Lower leg skin (tissue), 4 donors: ENCODE data around the gene SLC29A3. TPM values are rescaled to one million over a fixed set of nuclear protein-coding genes. Genes with fewer than 3 reads are reported as not detected.

Source experiments
- DNase-seq, 2 donors: peaks; one replicate each; pipeline ENCODE4 v3.0.0-alpha.2; 2019; ENCODE audit warnings: low spot score in 2 of 2
- H3K4me3 ChIP-seq: fragments of 200-600 bp; sonication (generic); 2 replicates; pipeline ENCODE4 v1.5.1; 2017; ENCODE audit warnings: mild to moderate bottlenecking, low read depth; ENCODE audit not compliant: poor library complexity, severe bottlenecking
- CTCF ChIP-seq, 3 donors: fragments of 450-650 bp; IDR thresholded peaks; one replicate each; pipeline ENCODE4 v1.5.1; 2016; ENCODE audit warnings: antibody characterized with exemption in 3 of 3, mild to moderate bottlenecking in 3 of 3, moderate library complexity in 2 of 3
- POLR2A ChIP-seq, 2 donors: fragments of 450-650 bp; IDR thresholded peaks; one replicate each; pipeline ENCODE4 v1.6.1; 2016 to 2017; ENCODE audit warnings: antibody characterized with exemption in 2 of 2, mild to moderate bottlenecking in 1 of 2, moderate library complexity in 1 of 2
- WGBS, 2 donors: methylation state at CpG; one replicate each; pipeline ENCODE4 v1.1.5; 2018; 5-methylcytosine and 5-hydroxymethylcytosine counted together
- intact Hi-C: fragments of 100-400 bp; cut with DNase I; formaldehyde crosslinking; loops from one replicate; pipeline ENCODE4 v1.15.0; 2023; ENCODE audit warnings: low total_unique reads
- total RNA-seq, 4 donors: library from RNA; depleted of rRNA; stranded (reverse); fragments of >200 nt; gene quantifications; one replicate each; pipeline ENCODE4 v1.1.0, GENCODE V29; 2016

The SLC29A3 gene
- 1 to 10 TPM; 1.1 to 5.7 (median 2.6) TPM for total RNA-seq

GRCh38 chr10:71319042-71319799, at the start of gene SLC29A3:
Gene SLC29A3, plus strand, starts transcription at chr10:71319259. Its CDS starts 51 bp downstream, at chr10:71319310.
- intact Hi-C loops, result loop anchor here (5.0 kb wide), 2 partner anchors 248 to 388 kb away; no protein-coding TSS in a partner anchor
- peak; percentile 59 to 95 for DNase-seq
- TF ChIP-seq POLR2A (IDR thresholded peaks at IDR 0.05), result no peak
- no peak for TF ChIP-seq CTCF (IDR thresholded peaks at IDR 0.05)
- WGBS, 2 donors, result 2 to 5% methylated on average over 35 to 62 of the region's 62 CpGs
- peak within 1 kb of the TSS; percentile 65 for H3K4me3 ChIP-seq

GRCh38 chr10:71269301-71270288, 49.5 kb upstream of the SLC29A3 start:
- WGBS, 2 donors, result 51 to 56% methylated on average over 11 of the region's 11 CpGs
- intact Hi-C loops, result no loop called here
- TF ChIP-seq POLR2A (IDR thresholded peaks at IDR 0.05), result no peak
- no peak for TF ChIP-seq CTCF (IDR thresholded peaks at IDR 0.05)
- DNase-seq, result no peak
- no peak overlapping the region for H3K4me3 ChIP-seq

DNA sequence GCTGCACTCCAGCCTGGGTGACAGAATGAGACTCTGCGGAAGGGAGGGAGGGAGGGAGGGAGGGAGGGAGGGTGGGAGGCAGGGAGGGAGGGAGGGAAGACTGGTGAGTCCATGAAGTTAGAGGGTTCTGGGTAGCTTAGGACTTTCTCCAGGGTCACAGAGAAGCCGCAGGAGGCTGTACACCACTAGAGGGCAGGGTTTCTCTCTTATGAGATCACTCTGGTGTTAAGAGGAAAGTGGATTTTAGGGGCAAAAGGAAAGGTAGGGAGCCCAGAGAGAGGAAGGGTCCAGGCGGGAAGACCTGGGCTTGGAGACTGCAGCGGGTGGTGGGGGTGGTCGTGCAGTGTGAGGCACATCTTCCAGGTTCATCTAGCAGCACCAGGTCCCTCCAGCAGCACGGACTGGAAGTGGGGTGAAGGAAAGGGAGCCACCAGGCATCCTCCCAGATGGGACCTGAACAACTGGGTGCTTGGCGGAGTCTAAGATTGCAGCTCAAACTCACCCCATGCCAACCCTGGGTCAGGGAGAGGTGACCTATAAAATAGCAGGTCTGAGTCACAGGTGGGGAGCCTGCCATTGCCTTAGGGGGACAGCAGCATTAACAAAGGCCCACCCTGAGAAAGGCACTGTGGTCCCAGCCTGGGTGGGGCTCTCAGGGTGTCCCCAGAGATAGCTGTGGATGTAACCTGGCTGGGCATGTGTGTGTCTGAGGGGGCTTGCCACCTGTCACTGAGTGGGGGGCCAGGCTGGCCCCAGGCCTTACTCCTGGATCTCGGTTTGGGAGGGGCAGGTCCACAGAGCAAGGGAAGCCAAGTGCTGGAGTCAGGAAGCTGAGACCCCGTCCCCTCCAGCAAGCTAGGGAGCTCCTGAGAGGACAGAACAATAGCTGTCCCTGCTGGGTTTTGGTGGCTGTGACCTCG, 48.5 kb upstream of the SLC29A3 start:
- TF ChIP-seq POLR2A (IDR thresholded peaks at IDR 0.05), result no peak
- TF ChIP-seq CTCF (IDR thresholded peaks at IDR 0.05), result no peak
- intact Hi-C loops, result no loop called here
- WGBS, 2 donors, result 55 to 65% methylated on average over 10 of the region's 10 CpGs
- no peak overlapping the region for H3K4me3 ChIP-seq
- DNase-seq, result peak in 1 of 2 donors; percentile 31

GRCh38 chr10:71271662-71272055, 47.4 kb upstream of the SLC29A3 start:
- H3K4me3 ChIP-seq, result no peak overlapping the region
- DNase-seq, result no peak
- WGBS, 2 donors, result 75 to 78% methylated on average over 14 of the region's 14 CpGs
- TF ChIP-seq CTCF (IDR thresholded peaks at IDR 0.05), result no peak
- intact Hi-C loops, result no loop called here
